Activated gamma-delta T cell (primary cell): Measurements from ENCODE around the gene MYLK.

ENCODE experiments used
- DNase-seq: peaks from one replicate; lab custom pipeline; 2025; lab: John Stamatoyannopoulos, UW

MYLK gene

GRCh38 chr3:123792473-123793201 lies 91.5 kb downstream of the MYLK start:
- DNase-seq: no peak

GRCh38 chr3:123791898-123792297 lies 92.2 kb downstream of the MYLK start:
- DNase-seq: no peak

GRCh38 chr3:123791417-123791816 lies 92.7 kb downstream of the MYLK start:
- DNase-seq: no peak

GRCh38 chr3:123791073-123791370 lies 93.1 kb downstream of the MYLK start:
- no peak for DNase-seq

GRCh38 chr3:123790254-123791072 lies 93.7 kb downstream of the MYLK start:
- DNase-seq: no peak

- DNase-seq: no peak
Measured at GRCh38 chr3:123789760-123790159, 94.4 kb downstream of the MYLK start.

GRCh38 chr3:123789160-123789559 lies 95.0 kb downstream of the MYLK start:
- DNase-seq: no peak

GRCh38 chr3:123788710-123789109 lies 95.4 kb downstream of the MYLK start:
- no peak for DNase-seq

GRCh38 chr3:123787133-123787532 lies 97.0 kb downstream of the MYLK start:
- DNase-seq: no peak

GRCh38 chr3:123785602-123786001 lies 98.5 kb downstream of the MYLK start:
- DNase-seq: no peak

GRCh38 chr3:123783811-123784210 lies 100.3 kb downstream of the MYLK start:
- DNase-seq: no peak

GRCh38 chr3:123783050-123783689 lies 101.0 kb downstream of the MYLK start:
- DNase-seq: no peak

GRCh38 chr3:123782488-123782887 lies 101.6 kb downstream of the MYLK start:
- no peak for DNase-seq

GRCh38 chr3:123781571-123782275 lies 102.4 kb downstream of the MYLK start:
- DNase-seq: no peak

- no peak for DNase-seq
Measured at GRCh38 chr3:123781138-123781537, 103.0 kb downstream of the MYLK start.

GRCh38 chr3:123780656-123781055 lies 103.5 kb downstream of the MYLK start:
- no peak for DNase-seq

GRCh38 chr3:123779655-123780231 lies 104.4 kb downstream of the MYLK start:
- no peak for DNase-seq

- no peak for DNase-seq
Measured at GRCh38 chr3:123778991-123779622, 105.0 kb downstream of the MYLK start.

GRCh38 chr3:123778525-123778924 lies 105.6 kb downstream of the MYLK start:
- DNase-seq: no peak

GRCh38 chr3:123776071-123776782 lies 107.9 kb downstream of the MYLK start:
- no peak for DNase-seq

- DNase-seq: no peak
Measured at GRCh38 chr3:123774474-123774873, 109.7 kb downstream of the MYLK start.
